ENCODE measurements around the gene HIRIP3.

DNA sequence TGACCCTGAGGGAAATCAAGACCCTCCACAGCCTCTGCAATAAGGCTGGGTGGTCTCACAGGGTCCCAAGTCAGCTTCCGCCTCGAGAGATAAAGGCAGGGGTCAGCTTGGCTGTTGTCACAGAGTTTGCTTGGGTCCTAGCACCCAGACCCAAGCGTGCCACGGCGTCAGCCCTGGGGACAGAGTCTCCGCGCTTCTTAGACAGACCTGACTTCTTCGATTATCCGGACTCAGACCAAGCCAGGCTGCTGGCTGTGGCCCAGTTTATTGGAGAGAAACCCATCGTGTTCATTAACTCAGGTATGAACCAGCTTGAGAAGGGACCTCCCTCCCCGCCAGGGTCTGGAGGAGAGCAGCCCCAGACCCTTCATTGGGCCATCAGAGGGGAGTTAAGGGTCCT is 28.2 kb upstream of the HIRIP3 start:
- TF ChIP-seq EZH2 (IDR thresholded peaks at IDR 0.05; ENCODE audit: borderline replicate concordance, low read length) = no peak
- TF ChIP-seq, protein P1, sequence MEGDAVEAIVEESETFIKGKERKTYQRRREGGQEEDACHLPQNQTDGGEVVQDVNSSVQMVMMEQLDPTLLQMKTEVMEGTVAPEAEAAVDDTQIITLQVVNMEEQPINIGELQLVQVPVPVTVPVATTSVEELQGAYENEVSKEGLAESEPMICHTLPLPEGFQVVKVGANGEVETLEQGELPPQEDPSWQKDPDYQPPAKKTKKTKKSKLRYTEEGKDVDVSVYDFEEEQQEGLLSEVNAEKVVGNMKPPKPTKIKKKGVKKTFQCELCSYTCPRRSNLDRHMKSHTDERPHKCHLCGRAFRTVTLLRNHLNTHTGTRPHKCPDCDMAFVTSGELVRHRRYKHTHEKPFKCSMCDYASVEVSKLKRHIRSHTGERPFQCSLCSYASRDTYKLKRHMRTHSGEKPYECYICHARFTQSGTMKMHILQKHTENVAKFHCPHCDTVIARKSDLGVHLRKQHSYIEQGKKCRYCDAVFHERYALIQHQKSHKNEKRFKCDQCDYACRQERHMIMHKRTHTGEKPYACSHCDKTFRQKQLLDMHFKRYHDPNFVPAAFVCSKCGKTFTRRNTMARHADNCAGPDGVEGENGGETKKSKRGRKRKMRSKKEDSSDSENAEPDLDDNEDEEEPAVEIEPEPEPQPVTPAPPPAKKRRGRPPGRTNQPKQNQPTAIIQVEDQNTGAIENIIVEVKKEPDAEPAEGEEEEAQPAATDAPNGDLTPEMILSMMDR (conservative IDR thresholded peaks at IDR 0.05 in 1 of 2, IDR thresholded peaks at IDR 0.05 in 1 of 2; ENCODE audit: extremely low read depth in 1 of 2, insufficient read depth in 1 of 2, low read depth in 1 of 2, low read length in 2 of 2) = no peak
